Suprapubic skin (tissue), 4 donors: ENCODE data around the gene NRG3. TPM values are rescaled to one million over a fixed set of nuclear protein-coding genes. Genes with fewer than 3 reads are reported as not detected.

ENCODE experiments used
- DNase-seq, 2 donors: peaks; one replicate each; pipeline ENCODE4 v3.0.0-alpha.2; 2019; ENCODE audit warnings: low spot score in 2 of 2
- H3K27ac ChIP-seq: fragments of 200-600 bp; sonication (generic); one replicate; pipeline ENCODE4 v1.5.1; 2019
- H3K27me3 ChIP-seq: fragments of 200-600 bp; sonication (generic); one replicate; pipeline ENCODE4 v1.5.1; 2019
- H3K36me3 ChIP-seq: fragments of 200-600 bp; sonication (generic); one replicate; pipeline ENCODE4 v1.5.1; 2019
- H3K4me1 ChIP-seq: fragments of 200-600 bp; sonication (generic); one replicate; pipeline ENCODE4 v1.5.1; 2019
- H3K4me3 ChIP-seq: fragments of 200-600 bp; sonication (generic); one replicate; pipeline ENCODE4 v1.5.1; 2019; ENCODE audit warnings: mild to moderate bottlenecking
- H3K9me3 ChIP-seq: fragments of 200-600 bp; sonication (generic); one replicate; pipeline ENCODE4 v1.5.1; 2019
- CTCF ChIP-seq, 2 donors: fragments of 200-600 bp in 1 of 2; fragments of 450-650 bp in 1 of 2; sonication (generic) in 1 of 2; IDR thresholded peaks; one replicate each; pipeline ENCODE4 v1.5.1; 2016 to 2019; ENCODE audit warnings: antibody characterized with exemption in 2 of 2, mild to moderate bottlenecking in 1 of 2, moderate library complexity in 1 of 2
- EP300 ChIP-seq: sonication (generic); formaldehyde crosslinking; IDR thresholded peaks from one replicate; pipeline ENCODE4 v1.6.1; 2017; ENCODE audit warnings: antibody characterized with exemption
- POLR2A ChIP-seq, 2 donors: fragments of 450-650 bp; IDR thresholded peaks; one replicate each; pipeline ENCODE4 v1.6.1; 2017; ENCODE audit warnings: antibody characterized with exemption in 2 of 2, mild to moderate bottlenecking in 2 of 2, moderate library complexity in 2 of 2
- POLR2AphosphoS5 ChIP-seq, 3 donors: sonication (generic); formaldehyde crosslinking; IDR thresholded peaks; one replicate each; pipeline ENCODE4 v1.6.1; 2017; ENCODE audit warnings: antibody characterized with exemption in 3 of 3
- WGBS: methylation state at CpG from one replicate; pipeline ENCODE4 v1.1.5; 2018; 5-methylcytosine and 5-hydroxymethylcytosine counted together
- total RNA-seq, 4 donors: library from RNA; depleted of rRNA; stranded (reverse); fragments of >200 nt; gene quantifications; one replicate each; pipeline ENCODE4 v1.1.0, GENCODE V29; 2016

The NRG3 gene
- total RNA-seq, 4 donors from 2014 or later, result 0.65 to 3.5 (median 1.3) TPM

- Histone ChIP-seq H3K4me1 (no peaks in the 10 kb centered on the region), H3K9me3 (no peaks in the 10 kb centered on the region), H3K36me3 (no peaks in the 10 kb centered on the region), H3K27me3 (no peaks in the 10 kb centered on the region), H3K4me3 (no peak overlapping the region), H3K27ac (no peak overlapping the region)
- WGBS, result 85% methylated on average over 3 of the region's 3 CpGs
- TF ChIP-seq POLR2A (IDR thresholded peaks at IDR 0.05) (no peak), CTCF (IDR thresholded peaks at IDR 0.05) (no peak), EP300 (no peak), POLR2AphosphoS5 (IDR thresholded peaks at IDR 0.05) (no peak)
- DNase-seq, result no peak
Measured at GRCh38 chr10:83007510-83007909, 1132.5 kb downstream of the NRG3 start.

GRCh38 chr10:83012866-83013265, 1137.9 kb downstream of the NRG3 start:
- Histone ChIP-seq H3K4me1 (no peaks in the 10 kb centered on the region), H3K27ac (no peak overlapping the region), H3K9me3 (no peaks in the 10 kb centered on the region), H3K4me3 (no peak overlapping the region), H3K36me3 (no peaks in the 10 kb centered on the region), H3K27me3 (no peaks in the 10 kb centered on the region)
- DNase-seq, result no peak
- TF ChIP-seq POLR2AphosphoS5 (IDR thresholded peaks at IDR 0.05), result no peak
- no peak for TF ChIP-seq POLR2A (IDR thresholded peaks at IDR 0.05)
- no peak for TF ChIP-seq CTCF (IDR thresholded peaks at IDR 0.05)
- 38% methylated on average over 3 of the region's 3 CpGs for WGBS

GRCh38 chr10:83017076-83017867, 1142.3 kb downstream of the NRG3 start:
- no peaks in the 10 kb centered on the region for H3K4me1 ChIP-seq
- H3K27ac ChIP-seq, result no peak overlapping the region
- H3K4me3 ChIP-seq, result no peak overlapping the region
- no peaks in the 10 kb centered on the region for H3K27me3 ChIP-seq
- 58% methylated on average over 2 of the region's 2 CpGs for WGBS
- TF ChIP-seq POLR2A (IDR thresholded peaks at IDR 0.05), result no peak
- DNase-seq, result no peak
- no peaks in the 10 kb centered on the region for H3K36me3 ChIP-seq
- H3K9me3 ChIP-seq, result peaks cover 7% of the 10 kb centered on the region

- Histone ChIP-seq H3K27me3 (no peaks in the 10 kb centered on the region), H3K9me3 (peaks cover 4% of the 10 kb centered on the region), H3K36me3 (no peaks in the 10 kb centered on the region), H3K27ac (no peak overlapping the region), H3K4me3 (no peak overlapping the region), H3K4me1 (no peaks in the 10 kb centered on the region)
- no peak for DNase-seq
- TF ChIP-seq POLR2AphosphoS5 (IDR thresholded peaks at IDR 0.05) (no peak), EP300 (no peak), CTCF (IDR thresholded peaks at IDR 0.05) (no peak), POLR2A (IDR thresholded peaks at IDR 0.05) (no peak)
- WGBS, result 19% methylated on average over 2 of the region's 2 CpGs
Measured at GRCh38 chr10:83023662-83024061, 1148.7 kb downstream of the NRG3 start.
